GM18498 (cell line): ENCODE results near the gene LSM14B.
A peak's percentile ranks its signal among the peaks of the same experiment; 100 is the strongest.

ENCODE experiments used
- ATAC-seq: cut with Tn5 transposase; IDR thresholded peaks from one replicate; pipeline ENCODE4 v1.9.1; 2021; ENCODE audit warnings: mild to moderate bottlenecking, moderate library complexity; ENCODE audit not compliant: unreplicated experiment

LSM14B gene

DNA sequence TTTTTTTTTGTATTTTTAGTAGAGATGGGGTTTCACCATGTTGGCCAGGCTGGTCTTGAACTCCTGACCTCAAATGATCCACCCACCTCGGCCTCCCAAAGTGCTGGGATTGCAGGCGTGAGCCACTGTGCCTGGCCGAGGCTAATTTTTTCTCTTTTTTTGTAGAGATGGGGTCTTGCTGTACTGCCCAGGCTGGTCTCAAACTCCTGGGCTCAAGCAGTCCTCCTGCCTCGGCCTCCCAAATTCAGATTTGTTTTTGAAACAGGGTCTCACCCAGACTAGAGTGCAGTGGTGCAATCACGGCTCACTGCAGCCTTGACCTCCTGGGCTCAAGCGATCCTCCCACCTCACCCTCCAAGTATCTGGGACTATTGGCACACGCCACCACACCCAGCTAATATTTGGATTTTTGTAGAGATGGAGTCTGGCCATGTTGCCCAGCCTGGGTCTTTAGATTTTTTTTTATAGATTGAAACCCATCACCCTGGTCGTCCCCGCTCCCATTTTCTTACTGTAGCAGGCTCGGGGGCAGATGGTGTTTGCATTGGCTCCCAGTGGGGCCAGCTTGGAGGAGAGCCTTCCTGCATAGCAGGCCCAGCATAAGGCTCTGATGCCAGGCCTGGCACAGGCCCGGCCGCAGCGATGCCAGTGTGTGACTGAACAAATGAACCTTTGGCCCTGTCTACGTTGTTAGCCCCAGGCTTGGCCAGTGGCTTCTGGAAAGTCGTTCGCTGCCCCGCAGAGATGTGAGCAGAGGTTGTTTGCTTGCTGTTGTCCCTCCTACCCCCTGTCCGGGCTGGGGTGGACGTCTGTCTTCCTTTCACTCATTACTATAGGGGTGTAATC, 56.3 kb downstream of the LSM14B start:
- no peak for ATAC-seq

DNA sequence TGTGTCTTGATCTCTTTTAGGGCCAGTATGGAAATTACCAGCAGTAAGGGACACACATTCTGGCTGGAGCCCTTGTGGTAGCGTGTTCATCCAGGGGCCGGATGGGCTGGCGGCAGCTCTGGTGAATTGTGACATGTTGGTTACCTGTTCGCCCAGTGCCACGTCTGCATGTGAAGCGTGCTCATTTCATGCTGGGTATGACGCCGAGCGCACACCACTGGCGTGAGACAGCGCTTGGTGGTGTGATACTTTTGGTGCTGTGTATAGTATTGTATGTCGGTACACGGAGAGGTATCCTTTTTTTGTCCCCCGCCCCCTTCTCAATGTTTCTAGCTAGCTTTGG, 56.9 kb downstream of the LSM14B start:
- ATAC-seq, result no peak

DNA sequence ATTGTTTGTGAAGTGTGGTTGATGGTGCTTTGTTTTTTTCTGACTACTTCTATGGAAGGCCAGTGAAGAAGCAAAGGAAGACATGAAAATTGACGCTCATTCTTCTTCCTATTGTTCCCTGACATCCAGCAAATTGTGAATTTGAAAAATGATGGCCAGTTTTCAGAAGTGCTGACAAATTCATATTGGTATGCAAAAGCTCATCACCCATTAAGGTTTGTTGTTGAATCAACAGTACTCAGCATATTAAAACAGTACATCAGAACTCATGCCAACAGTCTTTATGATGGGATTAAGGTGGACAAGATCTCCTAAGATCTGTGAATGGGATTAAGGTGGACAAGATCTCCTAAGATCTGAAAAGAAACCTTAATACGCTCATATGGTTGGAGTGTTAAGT, 59.5 kb downstream of the LSM14B start:
- ATAC-seq, result no peak

DNA sequence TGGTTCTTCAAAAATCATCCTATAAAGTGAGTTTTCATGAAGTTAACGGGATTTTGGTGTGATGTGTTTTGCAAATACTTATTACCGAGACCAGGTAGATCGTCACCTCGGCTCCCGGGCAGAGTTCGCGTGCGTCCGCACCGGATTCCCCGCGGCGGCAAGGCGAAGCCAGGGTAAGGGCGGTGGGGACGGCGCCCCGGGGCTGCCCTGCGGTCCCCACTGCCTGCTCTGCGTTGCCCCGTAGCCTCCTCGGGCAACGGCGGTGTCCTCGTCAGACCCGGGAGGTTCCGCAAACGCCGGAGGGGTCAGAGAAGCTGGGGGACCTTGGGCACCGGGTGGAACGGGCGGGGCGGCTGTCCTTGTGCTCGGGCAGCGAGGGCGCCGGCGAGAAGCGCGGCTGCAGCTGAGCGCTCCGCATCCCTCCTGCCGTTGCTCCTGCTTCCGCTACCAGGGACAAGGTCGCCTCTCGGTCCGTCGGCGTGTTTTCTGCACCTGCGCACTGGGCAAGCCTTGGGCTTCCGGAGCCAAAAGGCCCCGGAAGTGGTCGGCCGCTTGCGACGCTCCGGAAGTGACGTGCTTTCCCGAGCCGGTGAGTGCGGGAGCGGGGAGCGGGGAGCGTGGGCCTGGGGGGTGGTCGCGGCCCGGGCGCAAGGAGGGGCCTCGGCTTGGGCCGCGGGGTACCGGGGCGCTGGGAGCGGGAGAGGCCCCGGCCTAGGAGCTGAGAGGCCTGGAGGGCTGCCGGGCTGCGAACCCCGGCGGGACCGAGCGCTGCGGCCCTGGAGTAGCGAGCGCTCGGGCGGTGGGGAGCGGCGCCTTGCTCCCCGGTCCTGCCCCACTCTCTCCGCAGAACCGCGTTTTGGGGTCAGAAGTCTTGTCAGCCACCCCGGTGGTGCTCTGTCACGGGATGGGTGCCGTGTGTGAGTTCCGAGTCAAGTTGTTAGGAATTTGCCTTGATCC, 60.5 kb downstream of the LSM14B start, which contains the start of gene MTG2:
TSS of gene MTG2 (plus strand) at position 560 of the 957 bp plus-strand sequence. CDS start 10,393 bp downstream, outside the sequence.
- peak; percentile 96 for ATAC-seq

DNA sequence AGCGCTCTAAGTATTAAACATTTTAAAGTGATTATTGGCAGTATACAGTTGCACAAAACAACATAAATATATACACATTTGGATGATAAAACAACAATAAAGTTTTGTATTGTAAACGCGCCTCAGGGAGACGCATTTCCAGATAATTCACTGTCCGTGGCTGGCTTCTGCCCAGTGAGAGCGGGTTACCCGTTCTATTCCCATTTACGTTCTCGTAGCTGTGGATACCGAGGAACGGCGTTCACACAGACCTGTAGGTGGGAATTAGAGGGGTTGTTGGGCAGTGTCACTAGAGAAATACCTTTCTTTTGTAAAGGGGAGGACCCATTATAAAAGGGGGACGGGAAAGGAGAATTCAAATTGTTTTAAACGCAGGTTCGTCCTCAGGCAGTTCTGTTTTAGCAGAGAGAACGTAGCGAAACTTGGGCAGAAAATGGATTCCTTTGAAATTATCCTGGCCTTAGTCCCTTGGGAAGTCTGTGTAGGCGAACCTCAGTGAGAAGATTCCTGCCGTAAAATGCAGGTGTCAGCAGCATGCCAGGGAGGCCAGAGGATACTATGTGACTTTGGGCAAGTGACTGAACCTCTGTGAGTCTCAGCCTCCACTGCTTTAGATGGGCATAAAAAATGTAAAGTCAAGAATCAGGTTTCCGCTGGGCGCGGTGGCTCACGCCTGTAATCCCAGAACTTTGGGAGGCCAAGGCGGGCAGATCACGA, 61.3 kb downstream of the LSM14B start:
- ATAC-seq, result no peak
